H1 (cell line): ENCODE results near the gene CISH. TPM values are rescaled to one million over a fixed set of nuclear protein-coding genes. Genes with fewer than 3 reads are reported as not detected.

ENCODE experiments used
- BCL11A ChIP-seq, 2 experiments: IDR thresholded peaks; one replicate each; pipeline ENCODE4 v1.6.1; 2011; ENCODE audit warnings: low read depth in 2 of 2, low read length in 2 of 2, mild to moderate bottlenecking in 2 of 2
- CEBPB ChIP-seq: IDR thresholded peaks from 2 replicates; pipeline ENCODE4 v1.6.1; 2012; ENCODE audit warnings: low read depth, low read length
- CHD2 ChIP-seq: IDR thresholded peaks from 2 replicates; pipeline ENCODE4 v1.6.1; 2012; ENCODE audit warnings: low read length, improper control_type of control experiment
- EGR1 ChIP-seq: IDR thresholded peaks from 2 replicates; pipeline ENCODE4 v1.6.1; 2011; ENCODE audit warnings: low read depth, low read length, borderline replicate concordance
- EZH2 ChIP-seq: fragments of 200-600 bp; sonication (generic); IDR thresholded peaks from 2 replicates; pipeline ENCODE4 v1.7.1; 2012; ENCODE audit warnings: low read depth, mild to moderate bottlenecking, moderate library complexity, low read length, inconsistent platforms; ENCODE audit not compliant: severe bottlenecking
- NRF1 ChIP-seq: IDR thresholded peaks from 2 replicates; pipeline ENCODE4 v1.6.1; 2011; ENCODE audit warnings: mild to moderate bottlenecking, low read depth, low read length, improper control_type of control experiment
- SP4 ChIP-seq: IDR thresholded peaks from 2 replicates; pipeline ENCODE4 v1.6.1; 2012; ENCODE audit warnings: low read length, inconsistent platforms
- TAF7 ChIP-seq: optimal IDR thresholded peaks from 2 replicates; pipeline ENCODE3; 2011; ENCODE audit warnings: low read depth, mild to moderate bottlenecking, inconsistent platforms, low read length, moderate library complexity, borderline replicate concordance
- polyA plus RNA-seq, 7 experiments: library from polyadenylated mRNA; depleted of rRNA in 3 of 7; stranded (reverse) in 5 of 7; unstranded in 2 of 7; fragments of >200 nt in 5 of 7; fragments of 200-250 nt in 2 of 7; gene quantifications; 1 replicate in 5 of 7; 2 replicates in 1 of 7; 4 replicates in 1 of 7; pipeline versions ENCODE4 v1.2.1 to v1.2.3, GENCODE V29; 2011 to 2013; ENCODE audit warnings: missing spikeins in 2 of 7, mixed read lengths in 2 of 7
- total RNA-seq: library from RNA; stranded (reverse); fragmentation: NEBNext Ultra II Directional; extraction: Animal tissue kit (Norgen Biotek cat#: 25700); gene quantifications from 2 replicates; pipeline ENCODE4 v1.2.1, GENCODE V29; 2021

Gene CISH
- total and polyA plus RNA-seq, 2 of the 8 experiments (the other 6 are each of a cell fraction or from before 2014, with no cell fraction given) = 1.9 to 2.2 TPM

GRCh38 chr3:50655009-50655830 is 43.6 kb upstream of the CISH start (continued):
- TF ChIP-seq NRF1 (no peak), EGR1 (no peak), TAF7 (no peak), CEBPB (no peak), SP4 (no peak), CHD2 (no peak), BCL11A (IDR thresholded peaks at IDR 0.05; ENCODE audit: low read depth in 2 of 2, low read length in 2 of 2) (no peak), EZH2 (no peak)
